ENCODE data around the gene RHBDD2. TPM values are rescaled to one million over a fixed set of nuclear protein-coding genes. Genes with fewer than 3 reads are reported as not detected.

Gene RHBDD2
- total and polyA plus RNA-seq, 10 of the 15 experiments (the other 5 are each of a cell fraction or from before 2014, with no cell fraction given): 3.9 to 39.8 (median 16.9) TPM

GRCh38 chr7:75920431-75921161 lies 41.8 kb downstream of the RHBDD2 start:
- intact Hi-C loops (cut with micrococcal nuclease; ENCODE audit: unreplicated experiment): no loop called here
- H3K4me2 ChIP-seq (ENCODE audit: control insufficient read depth, insufficient read depth): no peak overlapping the region
- H3K27me3 ChIP-seq (replicated peaks in 1 of 2; ENCODE audit: control insufficient read depth in 2 of 2, insufficient read depth in 2 of 2, low read length in 1 of 2): no peaks in the 10 kb centered on the region
- in situ Hi-C loops (cut with MboI): no loop called here
- no peaks in the 10 kb centered on the region for H4K20me1 ChIP-seq (ENCODE audit: control insufficient read depth, insufficient read depth)
- H3K4me3 ChIP-seq: no peak overlapping the region
- no peak for ATAC-seq
- FAIRE-seq: no peak
- H2AFZ ChIP-seq (ENCODE audit: control insufficient read depth, low read depth, low read length): no peak overlapping the region
- no peak overlapping the region for H3K9ac ChIP-seq (ENCODE audit: control insufficient read depth, insufficient read depth, low read length)
- peaks cover 44% of the 10 kb centered on the region for H3K79me2 ChIP-seq (ENCODE audit: control insufficient read depth, insufficient read depth, low read length)
- no peak for DNase-seq (ENCODE audit: low read depth, low spot score)
- WGBS (ENCODE audit: insufficient coverage, insufficient replicate concordance, low lambda C conversion rate, missing lambda C conversion rate): 84% methylated on average over 19 of the region's 19 CpGs
- H3K9me3 ChIP-seq (replicated peaks; ENCODE audit: control insufficient read depth, insufficient read depth, low read length): no peaks in the 10 kb centered on the region
- CTCF ChIA-PET: no interaction called here
- H3K4me1 ChIP-seq (ENCODE audit: control insufficient read depth, insufficient read depth, low read length): peaks cover 24% of the 10 kb centered on the region
- no peak overlapping the region for H3K27ac ChIP-seq (ENCODE audit: control insufficient read depth, insufficient read depth)
- BruUV-seq (replicated peaks): no TSS peak
- H3K36me3 ChIP-seq (ENCODE audit: control insufficient read depth in 2 of 2, insufficient read depth in 2 of 2, low read length in 1 of 2): no peaks in the 10 kb centered on the region
- SMC1A ChIA-PET (ENCODE audit: uncharacterized antibody, unreplicated experiment): no interaction called here
- POLR2A ChIA-PET: interaction anchor here (0.6 to 0.7 kb wide), 3 partner anchors 49 to 291 kb away, joined by 3 read pairs; no protein-coding TSS in a partner anchor
- no peak for TF ChIP-seq CREM (IDR thresholded peaks at IDR 0.05; ENCODE audit: low read depth)
- TF ChIP-seq TCF7 (IDR thresholded peaks at IDR 0.05; ENCODE audit: borderline replicate concordance): 0 out of 2 replicates have a peak, but pooled peaks have one; percentile 29
- RAD21 ChIA-PET (ENCODE audit: unreplicated experiment): no interaction called here

- H4K20me1 ChIP-seq (ENCODE audit: control insufficient read depth, insufficient read depth): no peaks in the 10 kb centered on the region
- no peak overlapping the region for H3K9ac ChIP-seq (ENCODE audit: control insufficient read depth, insufficient read depth, low read length)
- H3K27ac ChIP-seq (ENCODE audit: control insufficient read depth, insufficient read depth): no peak overlapping the region; the same call in 1 of the 2 replicates
- H3K36me3 ChIP-seq (ENCODE audit: control insufficient read depth in 2 of 2, insufficient read depth in 2 of 2, low read length in 1 of 2): no peaks in the 10 kb centered on the region
- H3K4me2 ChIP-seq (ENCODE audit: control insufficient read depth, insufficient read depth): no peak overlapping the region
- H3K9me3 ChIP-seq (replicated peaks; ENCODE audit: control insufficient read depth, insufficient read depth, low read length): no peaks in the 10 kb centered on the region
- BruUV-seq (replicated peaks): no TSS peak
- ChIA-PET CTCF (interaction anchor here (0.6 kb wide), 1 partner anchor 192 kb away, joined by 3 read pairs; no protein-coding TSS in a partner anchor), POLR2A (interaction anchor here (0.6 kb wide), 3 partner anchors 50 to 392 kb away, joined by 3 to 4 read pairs (median 4); no protein-coding TSS in a partner anchor), RAD21 (ENCODE audit: unreplicated experiment) (no interaction called here), SMC1A (ENCODE audit: uncharacterized antibody, unreplicated experiment) (no interaction called here)
- H3K4me1 ChIP-seq (ENCODE audit: control insufficient read depth, insufficient read depth, low read length): peaks cover 24% of the 10 kb centered on the region
- H2AFZ ChIP-seq (ENCODE audit: control insufficient read depth, low read depth, low read length): no peak overlapping the region
- no peaks in the 10 kb centered on the region for H3K27me3 ChIP-seq (replicated peaks in 1 of 2; ENCODE audit: control insufficient read depth in 2 of 2, insufficient read depth in 2 of 2, low read length in 1 of 2)
- no peak for TF ChIP-seq SP1 (IDR thresholded peaks at IDR 0.05; ENCODE audit: low read depth, low read length)
- TF ChIP-seq REST (IDR thresholded peaks at IDR 0.05; ENCODE audit: low read depth, low read length): peak; percentile 70; the same call in 1 of the 2 replicates
- no peak for FAIRE-seq
- WGBS (ENCODE audit: insufficient coverage, insufficient replicate concordance, low lambda C conversion rate, missing lambda C conversion rate): 89% methylated on average over 14 of the region's 14 CpGs
- H3K4me3 ChIP-seq: no peak overlapping the region
- DNase-seq (ENCODE audit: low read depth, low spot score): no peak
- H3K79me2 ChIP-seq (ENCODE audit: control insufficient read depth, insufficient read depth, low read length): peaks cover 37% of the 10 kb centered on the region
- in situ Hi-C loops (cut with MboI): no loop called here
- no peak for ATAC-seq
- intact Hi-C loops (cut with micrococcal nuclease; ENCODE audit: unreplicated experiment): no loop called here
Measured at GRCh38 chr7:75921479-75921878, 42.6 kb downstream of the RHBDD2 start.

Measured in GM12878 (cell line).